HUES64 (cell line): ENCODE data around the gene ISY1.
A peak's percentile ranks its signal among the peaks of the same experiment; 100 is the strongest.
"Not testable (repeated sequence)": the region's sequence is repeated elsewhere in the genome, so short reads cannot be mapped to it uniquely, and the experiment has no call there.

Experiments
- H3K27ac ChIP-seq: 2 replicates; pipeline ENCODE4 v1.7.0; 2013; ENCODE audit warnings: low read depth, low read length, inconsistent platforms
- H3K27me3 ChIP-seq: 2 replicates; pipeline ENCODE4 v1.6.1; 2013; ENCODE audit warnings: mild to moderate bottlenecking, low read length; ENCODE audit not compliant: insufficient read depth
- H3K36me3 ChIP-seq: 2 replicates; pipeline ENCODE4 v1.6.1; 2013; ENCODE audit warnings: mild to moderate bottlenecking, low read length; ENCODE audit not compliant: insufficient read depth
- H3K4me1 ChIP-seq: 2 replicates; pipeline ENCODE4 v1.6.1; 2013; ENCODE audit warnings: mild to moderate bottlenecking, low read length, moderate library complexity; ENCODE audit not compliant: insufficient read depth
- H3K4me3 ChIP-seq: 2 replicates; pipeline ENCODE4 v1.5.1; 2013; ENCODE audit warnings: mild to moderate bottlenecking, low read length, moderate library complexity
- H3K9ac ChIP-seq: 2 replicates; pipeline ENCODE4 v1.6.1; 2013; ENCODE audit warnings: mild to moderate bottlenecking, low read depth, low read length
- H3K9me3 ChIP-seq: 2 replicates; pipeline ENCODE4 v1.6.1; 2013; ENCODE audit warnings: low read depth, low read length; ENCODE audit not compliant: insufficient read depth
- WGBS: fragments of 150-250, 120-280 bp; methylation state at CpG from one replicate; pipeline ENCODE4 v1.1.7; 2013; ENCODE audit warnings: missing lambda C conversion rate; 5-methylcytosine and 5-hydroxymethylcytosine counted together

Gene ISY1

DNA sequence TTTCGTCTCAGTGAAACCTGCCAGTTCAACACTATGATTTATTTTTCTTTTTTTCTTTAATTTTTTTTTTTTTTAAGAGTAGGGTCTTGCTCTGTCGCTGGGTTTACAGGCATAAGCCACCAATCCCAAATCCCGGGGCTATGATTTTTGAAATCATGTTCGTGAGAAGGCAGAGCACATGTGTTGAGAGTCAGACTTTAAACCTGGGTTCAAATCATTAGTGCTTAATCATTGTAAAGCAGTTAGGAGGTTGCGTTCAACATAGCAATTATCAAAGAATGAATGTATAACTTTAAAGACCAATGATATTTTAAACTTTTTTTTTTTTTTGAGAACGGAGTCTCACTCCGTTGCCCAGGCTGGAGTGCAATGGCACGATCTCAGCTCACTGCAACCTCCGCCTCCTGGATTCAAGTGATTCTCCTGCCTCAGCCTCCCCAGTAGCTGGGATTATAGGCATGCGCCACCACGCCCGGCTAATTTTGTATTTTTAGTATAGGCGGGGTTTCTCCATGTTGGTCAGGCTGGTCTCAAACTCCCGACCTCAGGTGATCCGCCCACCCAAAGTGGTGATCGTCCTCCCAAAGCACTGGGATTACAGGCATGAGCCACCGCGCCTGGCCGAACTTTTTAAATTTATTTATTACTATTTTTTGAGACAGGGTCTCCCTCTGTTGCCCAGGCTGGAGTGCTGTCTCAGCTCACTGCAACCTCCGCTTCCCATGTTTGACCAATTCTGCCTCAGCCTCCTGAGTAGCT, 24.1 kb upstream of the ISY1 start:
- H3K36me3 ChIP-seq, H3K27ac ChIP-seq, H3K9me3 ChIP-seq, H3K27me3 ChIP-seq: not testable (repeated sequence)
- peak overlapping the region; percentile 100; the same call in 1 of the 2 replicates for H3K9ac ChIP-seq
- WGBS, result 93% methylated on average over 18 of the region's 20 CpGs
- H3K4me1 ChIP-seq, result peaks cover 13% of the 10 kb centered on the region
- peak overlapping the region; percentile 88 for H3K4me3 ChIP-seq

DNA sequence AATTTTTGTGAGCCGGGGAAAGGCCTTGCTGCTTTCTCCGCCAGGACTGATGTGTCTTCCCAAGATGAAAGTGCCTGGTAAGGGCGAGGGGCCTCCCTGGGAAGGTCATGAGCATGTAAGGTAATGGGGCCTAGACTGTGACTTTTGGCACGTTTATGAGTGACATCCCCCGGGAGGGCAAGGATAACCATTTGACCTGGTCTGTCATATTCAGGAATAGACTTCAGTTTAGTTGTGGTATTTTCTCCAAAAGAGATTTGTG, 23.5 kb upstream of the ISY1 start:
- H3K4me3 ChIP-seq, result peak overlapping the region; percentile 88
- 14% methylated on average over 5 of the region's 5 CpGs for WGBS
- H3K36me3 ChIP-seq, result peaks cover 15% of the 10 kb centered on the region
- peaks cover 13% of the 10 kb centered on the region for H3K4me1 ChIP-seq
- H3K27ac ChIP-seq, result peak overlapping the region; percentile 87
- peak overlapping the region; percentile 100 for H3K9ac ChIP-seq
- H3K9me3 ChIP-seq, result no peaks in the 10 kb centered on the region
- no peaks in the 10 kb centered on the region for H3K27me3 ChIP-seq

DNA sequence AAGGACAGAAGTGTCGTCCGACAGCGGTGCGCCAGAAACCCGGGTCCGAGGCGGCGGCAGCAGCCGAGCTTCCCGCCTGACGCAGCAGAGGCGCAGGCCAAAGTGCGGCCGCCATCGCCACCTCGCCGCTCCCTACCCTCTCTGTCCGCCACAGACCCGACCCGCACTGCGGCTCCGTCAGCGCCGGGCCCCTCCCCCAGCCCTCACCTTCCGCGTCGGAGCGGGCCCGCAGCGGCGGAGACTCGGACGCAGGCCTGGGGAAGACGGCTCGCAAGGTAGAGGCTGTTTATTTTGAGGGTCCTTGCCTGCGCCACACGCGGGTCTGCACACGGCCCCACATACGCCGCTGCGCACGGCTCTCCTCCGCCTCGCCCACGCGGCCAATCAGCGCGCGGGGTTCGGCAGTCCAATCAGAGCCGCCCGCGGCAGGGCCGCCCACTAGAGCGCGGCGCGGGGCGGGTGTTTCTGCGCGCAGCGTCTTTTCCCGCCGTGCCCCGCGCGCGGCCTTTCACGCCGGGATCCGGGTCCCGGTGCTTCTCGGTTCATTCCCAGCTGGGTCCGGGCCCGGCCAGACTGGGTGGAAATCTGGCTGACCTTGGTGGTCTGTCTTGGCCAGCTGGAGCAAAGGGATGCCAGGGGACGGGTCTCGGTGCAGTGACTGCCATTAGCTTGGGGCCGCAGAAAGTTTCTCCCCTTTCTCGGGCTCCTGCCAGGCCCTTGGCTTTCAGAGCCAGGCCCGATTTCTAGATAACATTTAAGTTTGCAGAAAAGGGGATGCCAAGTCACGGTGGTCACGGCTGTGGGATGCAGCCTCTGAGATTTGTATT, 22.9 kb upstream of the ISY1 start, which contains the start of gene CNBP:
CNBP (minus strand) TSS at position 328 of the 827 bp plus-strand sequence. CDS start 12,139 bp downstream, outside the sequence.
- Histone ChIP-seq H3K36me3 (peaks cover 20% of the 10 kb centered on the region), H3K4me1 (peaks cover 13% of the 10 kb centered on the region), H3K27me3 (no peaks in the 10 kb centered on the region), H3K9me3 (no peaks in the 10 kb centered on the region), H3K27ac (peak within 1 kb of the TSS; percentile 92), H3K4me3 (peak within 1 kb of the TSS; percentile 88), H3K9ac (peak within 1 kb of the TSS; percentile 100)
- WGBS, result under 1% methylated on average over 83 of the region's 83 CpGs

DNA sequence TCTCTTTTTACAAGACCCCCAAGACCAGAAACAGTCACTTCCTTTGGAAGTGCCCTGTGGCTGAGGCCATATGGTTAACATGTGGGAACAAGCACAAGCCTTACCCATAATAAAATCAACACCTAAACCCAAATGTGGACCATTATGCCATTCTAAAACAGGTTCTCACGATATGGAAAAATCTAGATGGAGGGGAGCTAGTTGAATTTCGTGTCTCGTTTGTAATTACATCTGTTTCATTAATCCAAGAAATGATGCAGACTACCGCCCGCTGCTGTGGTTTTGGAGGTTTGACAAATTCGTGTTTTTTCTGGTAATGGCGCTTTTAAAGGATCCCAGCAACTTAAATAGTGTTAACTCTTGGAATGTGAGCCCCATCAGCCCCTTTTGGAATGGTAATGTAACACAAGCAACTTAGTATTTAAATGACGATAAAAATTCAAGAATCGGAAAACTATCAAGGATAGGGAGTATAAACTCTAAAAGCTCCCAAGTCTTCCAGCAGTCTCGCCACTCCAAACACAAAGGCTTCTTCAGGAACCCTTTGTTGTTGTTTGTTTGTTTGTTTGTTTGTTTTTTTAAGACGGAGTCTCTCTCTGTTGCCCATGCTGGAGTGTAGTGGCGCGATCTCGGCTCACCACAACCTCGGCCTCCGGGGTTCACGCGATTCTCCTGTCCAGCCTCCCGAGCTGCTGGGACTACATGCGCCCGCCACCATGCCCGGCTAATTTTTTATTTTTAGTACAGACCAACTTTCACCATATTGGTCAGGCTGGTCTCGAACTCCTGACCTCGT, 21.7 kb upstream of the ISY1 start:
- peaks cover 30% of the 10 kb centered on the region for H3K36me3 ChIP-seq
- peak overlapping the region; percentile 88 for H3K4me3 ChIP-seq
- no peaks in the 10 kb centered on the region for H3K9me3 ChIP-seq
- under 1% methylated on average over 23 of the region's 24 CpGs for WGBS
- no peaks in the 10 kb centered on the region for H3K27me3 ChIP-seq
- peak overlapping the region; percentile 100 for H3K9ac ChIP-seq
- peaks cover 13% of the 10 kb centered on the region for H3K4me1 ChIP-seq
- peak overlapping the region; percentile 92 for H3K27ac ChIP-seq

DNA sequence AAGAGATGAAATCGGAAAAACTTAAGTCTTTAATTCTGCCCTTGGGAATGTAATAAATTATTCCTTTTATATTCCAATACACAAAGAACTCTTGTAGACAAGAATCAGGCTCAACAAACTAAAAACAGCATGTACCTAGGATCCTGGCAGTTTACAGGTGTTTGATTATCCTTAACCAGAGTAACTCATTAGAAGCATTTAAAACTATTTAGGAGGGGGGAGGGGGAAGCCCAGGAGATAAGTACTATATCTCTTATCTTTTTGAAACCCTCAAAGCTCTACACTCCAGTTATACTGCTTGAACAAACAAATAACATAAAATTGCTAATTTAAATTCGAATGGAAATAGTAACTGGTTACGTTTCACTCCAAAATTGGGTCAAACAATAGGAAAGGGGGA, 21.0 kb upstream of the ISY1 start:
- Histone ChIP-seq H3K9ac (peak overlapping the region; percentile 100), H3K36me3 (peaks cover 38% of the 10 kb centered on the region), H3K27ac (peak overlapping the region; percentile 92), H3K4me1 (peaks cover 13% of the 10 kb centered on the region), H3K9me3 (no peaks in the 10 kb centered on the region), H3K27me3 (no peaks in the 10 kb centered on the region), H3K4me3 (peak overlapping the region; percentile 88)
- WGBS, result 0% methylated on average over 2 of the region's 3 CpGs

DNA sequence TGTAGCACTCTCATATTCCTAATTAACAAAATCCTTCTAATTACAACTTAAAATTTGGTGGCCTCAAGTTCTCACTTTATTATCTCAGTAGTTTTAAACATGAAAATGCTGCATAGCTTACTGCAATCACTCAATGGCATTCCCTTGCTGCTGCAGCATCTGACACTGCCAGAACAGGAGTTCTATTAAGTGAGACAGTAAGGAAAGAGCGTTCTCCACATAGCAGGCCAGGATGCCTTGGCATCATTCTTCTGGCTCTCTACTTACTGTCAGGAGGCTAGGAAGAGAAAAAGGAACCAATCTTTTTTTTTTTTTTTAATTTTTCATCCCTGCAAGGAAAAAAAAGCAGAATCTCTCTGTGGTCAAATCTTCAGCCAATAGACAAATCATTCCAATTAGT, 19.6 kb upstream of the ISY1 start:
- no peak overlapping the region for H3K27ac ChIP-seq
- H3K4me3 ChIP-seq, result peak overlapping the region; percentile 9; the same call in 1 of the 2 replicates
- peaks cover 13% of the 10 kb centered on the region for H3K4me1 ChIP-seq
- WGBS, result 96% methylated on average over 1 of the region's 1 CpG
- H3K9ac ChIP-seq, result no peak overlapping the region
- peaks cover 45% of the 10 kb centered on the region for H3K36me3 ChIP-seq
- no peaks in the 10 kb centered on the region for H3K9me3 ChIP-seq
- no peaks in the 10 kb centered on the region for H3K27me3 ChIP-seq

DNA sequence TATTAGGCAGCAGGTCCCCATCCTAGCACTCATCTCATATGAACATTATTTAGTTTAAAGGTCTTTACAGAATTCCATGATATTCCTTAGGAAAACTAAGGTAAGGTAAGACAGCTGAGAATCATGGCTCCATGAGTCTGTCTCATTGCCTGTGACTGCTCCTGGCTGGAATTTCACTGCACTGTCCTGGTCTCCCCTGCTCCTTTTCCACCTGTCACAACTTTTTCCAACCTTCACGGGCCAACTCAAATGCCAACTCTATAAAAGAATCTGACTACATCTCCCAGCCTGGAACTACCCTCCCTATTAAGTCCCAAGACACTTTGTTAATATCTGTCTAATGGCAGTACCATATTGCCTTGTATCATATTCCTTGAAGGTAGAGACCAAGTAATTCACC, 15.2 kb upstream of the ISY1 start:
- peaks cover 7% of the 10 kb centered on the region; the same call in 1 of the 2 replicates for H3K4me1 ChIP-seq
- 89% methylated on average over 1 of the region's 1 CpG for WGBS
- H3K36me3 ChIP-seq, result peaks cover 70% of the 10 kb centered on the region
- no peak overlapping the region for H3K27ac ChIP-seq
- no peak overlapping the region for H3K4me3 ChIP-seq
- no peaks in the 10 kb centered on the region for H3K9me3 ChIP-seq
- H3K9ac ChIP-seq, result no peak overlapping the region
- no peaks in the 10 kb centered on the region for H3K27me3 ChIP-seq

DNA sequence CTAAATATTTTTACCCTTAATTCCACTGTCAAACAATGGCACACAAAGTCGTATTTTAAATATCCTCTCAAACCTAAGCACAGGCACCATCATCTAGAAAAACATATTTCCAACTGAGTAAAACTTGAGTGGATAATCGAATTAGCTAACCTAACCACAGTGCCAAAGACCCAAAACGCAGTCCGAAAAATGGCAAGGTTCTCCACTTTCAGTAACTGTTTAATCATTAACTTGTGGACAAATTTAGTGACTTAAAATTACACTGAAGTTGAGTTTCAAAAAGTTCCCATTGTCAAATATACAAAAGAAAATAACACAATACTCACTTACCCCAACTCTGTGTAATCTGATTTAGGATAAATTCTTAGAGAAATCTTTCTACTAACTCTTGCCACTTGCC, 12.9 kb upstream of the ISY1 start:
- WGBS, result 91% methylated on average over 4 of the region's 4 CpGs

DNA sequence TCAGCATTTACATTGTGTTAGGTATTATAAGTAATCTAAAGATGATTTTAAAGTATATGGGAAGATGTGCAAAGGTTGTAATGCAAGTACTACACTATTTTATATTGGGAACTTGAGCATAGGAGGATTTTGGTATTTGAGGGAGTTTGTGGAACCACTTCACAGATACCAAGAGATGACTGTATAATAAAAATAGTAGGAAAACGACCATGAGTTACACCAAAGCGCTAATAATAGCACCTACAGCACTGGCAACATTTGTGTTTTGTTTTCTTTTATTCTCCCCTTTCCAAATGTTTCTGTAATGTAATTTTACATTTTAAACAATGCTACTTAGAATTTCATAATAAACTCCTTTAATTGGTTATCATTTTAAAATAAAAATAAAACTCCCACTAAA, 12.3 kb upstream of the ISY1 start:
- Histone ChIP-seq H3K4me3 (no peak overlapping the region), H3K27me3 (no peaks in the 10 kb centered on the region), H3K9me3 (no peaks in the 10 kb centered on the region), H3K4me1 (no peaks in the 10 kb centered on the region), H3K27ac (no peak overlapping the region), H3K36me3 (peaks cover 69% of the 10 kb centered on the region), H3K9ac (no peak overlapping the region)
- WGBS, result 77% methylated on average over 2 of the region's 2 CpGs

More for the DNA sequence above, 12.9 kb upstream of the ISY1 start:
- H3K27me3 ChIP-seq, result no peaks in the 10 kb centered on the region
- no peak overlapping the region for H3K9ac ChIP-seq
- H3K27ac ChIP-seq, result no peak overlapping the region
- H3K9me3 ChIP-seq, result no peaks in the 10 kb centered on the region
- H3K36me3 ChIP-seq, result peaks cover 70% of the 10 kb centered on the region
- no peak overlapping the region for H3K4me3 ChIP-seq
- H3K4me1 ChIP-seq, result no peaks in the 10 kb centered on the region

DNA sequence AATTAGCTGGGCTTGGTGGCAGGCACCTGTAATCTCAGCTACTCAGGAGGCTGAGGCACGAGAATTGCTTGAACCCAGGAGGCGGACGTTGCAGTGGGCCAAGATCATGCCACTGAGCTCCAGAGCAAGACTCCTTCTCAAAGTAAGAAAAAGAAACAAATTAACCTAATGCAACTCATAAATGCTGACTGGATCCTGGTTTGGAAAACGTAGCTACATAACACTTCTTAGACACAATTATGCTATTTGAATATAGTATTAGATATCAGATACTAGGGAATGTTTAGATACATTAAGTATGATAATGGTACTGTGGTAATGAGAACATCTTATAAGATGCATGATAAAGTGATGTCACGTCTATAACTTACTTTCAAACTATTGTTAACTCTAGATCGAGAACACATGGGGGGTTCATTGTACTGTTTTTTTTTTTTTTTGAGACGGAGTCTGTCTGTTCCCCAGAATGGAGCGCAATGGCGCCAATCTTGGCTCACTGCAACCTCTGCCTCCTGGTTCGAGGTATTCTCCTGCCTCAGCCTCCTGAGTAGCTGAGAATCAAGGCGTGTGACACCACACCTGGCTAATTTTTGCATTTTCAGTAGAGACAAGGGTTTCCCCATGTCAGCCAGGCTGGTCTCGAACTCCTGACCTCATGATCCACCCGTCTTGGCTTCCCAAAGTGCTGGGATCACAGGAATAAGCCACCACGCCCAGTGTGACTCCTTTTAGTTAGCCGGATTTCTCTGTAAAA, 5.9 kb upstream of the ISY1 start:
- H3K27ac ChIP-seq, result no peak overlapping the region
- WGBS, result 98% methylated on average over 14 of the region's 15 CpGs
- H3K4me1 ChIP-seq, result peaks cover 6% of the 10 kb centered on the region; the same call in 1 of the 2 replicates
- no peak overlapping the region for H3K4me3 ChIP-seq
- H3K9ac ChIP-seq, result no peak overlapping the region
- H3K27me3 ChIP-seq, result no peaks in the 10 kb centered on the region
- H3K36me3 ChIP-seq, result peaks cover 59% of the 10 kb centered on the region
- H3K9me3 ChIP-seq, result no peaks in the 10 kb centered on the region
